WTC11 (cell line): Measurements from ENCODE around the gene MMP11.

Source experiments
- NFE2L1 ChIP-seq: sonication (generic); formaldehyde crosslinking; IDR thresholded peaks from 2 replicates; pipeline ENCODE4 v1.8.1; 2023; ENCODE audit warnings: missing genetic modification reagents
- SMAD3 ChIP-seq: sonication (generic); formaldehyde crosslinking; IDR thresholded peaks from 2 replicates; pipeline ENCODE4 v1.8.0; 2022; ENCODE audit warnings: missing genetic modification reagents, mild to moderate bottlenecking, borderline replicate concordance
- TP53 ChIP-seq: sonication (generic); formaldehyde crosslinking; IDR thresholded peaks from 2 replicates; pipeline ENCODE4 v1.8.1; 2023; ENCODE audit warnings: mild to moderate bottlenecking, missing genetic modification reagents
- ZNF416 ChIP-seq: fragments of 250-450 bp; sonication (Bioruptor Pico); IDR thresholded peaks from 2 replicates; pipeline ENCODE4 v1.9.0; 2021; ENCODE audit warnings: mild to moderate bottlenecking, inconsistent platforms
- TF ChIP-seq, protein P1 (sequence below): fragments of 200-600 bp; IDR thresholded peaks from 2 replicates; pipeline ENCODE4 v1.8.0; 2022; ENCODE audit warnings: antibody characterized with exemption
- TF ChIP-seq, protein P2 (sequence below): fragments of 250-450 bp; sonication (Bioruptor Pico); IDR thresholded peaks from 2 replicates; pipeline ENCODE4 v1.9.0; 2021; ENCODE audit warnings: mild to moderate bottlenecking

DNA sequence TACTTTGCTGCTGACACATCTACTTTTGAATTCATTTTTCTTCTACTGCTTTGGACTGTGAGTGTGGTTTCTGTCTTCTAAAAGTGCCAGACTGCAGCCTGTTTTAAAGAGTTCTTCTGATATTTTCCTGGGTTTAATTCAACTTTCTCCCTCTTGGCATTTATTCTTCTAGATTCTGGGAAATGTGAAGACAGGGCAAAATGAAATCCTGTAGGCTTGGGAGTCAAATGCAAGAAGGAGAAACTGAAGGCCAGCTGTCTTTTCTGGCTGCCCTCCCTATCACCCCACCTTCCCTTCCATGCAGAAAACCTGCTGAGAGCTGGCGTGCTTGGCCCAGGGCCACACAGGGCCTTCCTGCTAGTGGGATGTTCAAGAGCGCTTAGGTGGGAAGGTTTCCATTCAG is 29.3 kb upstream of the MMP11 start:
- TF ChIP-seq, protein P1, sequence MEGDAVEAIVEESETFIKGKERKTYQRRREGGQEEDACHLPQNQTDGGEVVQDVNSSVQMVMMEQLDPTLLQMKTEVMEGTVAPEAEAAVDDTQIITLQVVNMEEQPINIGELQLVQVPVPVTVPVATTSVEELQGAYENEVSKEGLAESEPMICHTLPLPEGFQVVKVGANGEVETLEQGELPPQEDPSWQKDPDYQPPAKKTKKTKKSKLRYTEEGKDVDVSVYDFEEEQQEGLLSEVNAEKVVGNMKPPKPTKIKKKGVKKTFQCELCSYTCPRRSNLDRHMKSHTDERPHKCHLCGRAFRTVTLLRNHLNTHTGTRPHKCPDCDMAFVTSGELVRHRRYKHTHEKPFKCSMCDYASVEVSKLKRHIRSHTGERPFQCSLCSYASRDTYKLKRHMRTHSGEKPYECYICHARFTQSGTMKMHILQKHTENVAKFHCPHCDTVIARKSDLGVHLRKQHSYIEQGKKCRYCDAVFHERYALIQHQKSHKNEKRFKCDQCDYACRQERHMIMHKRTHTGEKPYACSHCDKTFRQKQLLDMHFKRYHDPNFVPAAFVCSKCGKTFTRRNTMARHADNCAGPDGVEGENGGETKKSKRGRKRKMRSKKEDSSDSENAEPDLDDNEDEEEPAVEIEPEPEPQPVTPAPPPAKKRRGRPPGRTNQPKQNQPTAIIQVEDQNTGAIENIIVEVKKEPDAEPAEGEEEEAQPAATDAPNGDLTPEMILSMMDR = no peak
- TF ChIP-seq NFE2L1 (CRISPR knock-in tag) (no peak), ZNF416 (CRISPR knock-in tag) (no peak), SMAD3 (CRISPR knock-in tag) (no peak), TP53 (no peak)
- TF ChIP-seq, protein P2, sequence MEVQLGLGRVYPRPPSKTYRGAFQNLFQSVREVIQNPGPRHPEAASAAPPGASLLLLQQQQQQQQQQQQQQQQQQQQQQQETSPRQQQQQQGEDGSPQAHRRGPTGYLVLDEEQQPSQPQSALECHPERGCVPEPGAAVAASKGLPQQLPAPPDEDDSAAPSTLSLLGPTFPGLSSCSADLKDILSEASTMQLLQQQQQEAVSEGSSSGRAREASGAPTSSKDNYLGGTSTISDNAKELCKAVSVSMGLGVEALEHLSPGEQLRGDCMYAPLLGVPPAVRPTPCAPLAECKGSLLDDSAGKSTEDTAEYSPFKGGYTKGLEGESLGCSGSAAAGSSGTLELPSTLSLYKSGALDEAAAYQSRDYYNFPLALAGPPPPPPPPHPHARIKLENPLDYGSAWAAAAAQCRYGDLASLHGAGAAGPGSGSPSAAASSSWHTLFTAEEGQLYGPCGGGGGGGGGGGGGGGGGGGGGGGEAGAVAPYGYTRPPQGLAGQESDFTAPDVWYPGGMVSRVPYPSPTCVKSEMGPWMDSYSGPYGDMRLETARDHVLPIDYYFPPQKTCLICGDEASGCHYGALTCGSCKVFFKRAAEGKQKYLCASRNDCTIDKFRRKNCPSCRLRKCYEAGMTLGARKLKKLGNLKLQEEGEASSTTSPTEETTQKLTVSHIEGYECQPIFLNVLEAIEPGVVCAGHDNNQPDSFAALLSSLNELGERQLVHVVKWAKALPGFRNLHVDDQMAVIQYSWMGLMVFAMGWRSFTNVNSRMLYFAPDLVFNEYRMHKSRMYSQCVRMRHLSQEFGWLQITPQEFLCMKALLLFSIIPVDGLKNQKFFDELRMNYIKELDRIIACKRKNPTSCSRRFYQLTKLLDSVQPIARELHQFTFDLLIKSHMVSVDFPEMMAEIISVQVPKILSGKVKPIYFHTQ (CRISPR knock-in tag) = no peak
